CD4-positive, CD25-positive, alpha-beta regulatory T cell (primary cell): ENCODE results near the gene GCN1. TPM values are rescaled to one million over a fixed set of nuclear protein-coding genes. Genes with fewer than 3 reads are reported as not detected.
A peak's percentile ranks its signal among the peaks of the same experiment; 100 is the strongest.
"Not testable (repeated sequence)": the region's sequence is repeated elsewhere in the genome, so short reads cannot be mapped to it uniquely, and the experiment has no call there.

Source experiments
- ATAC-seq, 2 donors: fragments of 150-1000 bp; cut with Tn5 transposase; one replicate each; pipeline ENCODE4 v1.10.0; 2021; ENCODE audit warnings: low read depth in 2 of 2, moderate number of reproducible peaks in 2 of 2, moderate library complexity in 1 of 2
- DNase-seq, 3 donors: peaks; one replicate each; pipeline versions ENCODE4 v3.0.0 to v3.0.0-alpha.2; 2012 to 2022; ENCODE audit warnings: mixed read lengths in 1 of 3
- H3K27ac ChIP-seq: one replicate; pipeline ENCODE4 v1.7.0; 2013; ENCODE audit warnings: mild to moderate bottlenecking, low read length; ENCODE audit not compliant: insufficient read depth, poor library complexity, severe bottlenecking
- H3K27me3 ChIP-seq: one replicate; pipeline ENCODE4 v1.7.0; 2013; ENCODE audit warnings: low read length; ENCODE audit not compliant: control insufficient read depth, insufficient read depth
- H3K36me3 ChIP-seq: one replicate; pipeline ENCODE4 v1.7.0; 2013; ENCODE audit warnings: mild to moderate bottlenecking, low read length, moderate library complexity; ENCODE audit not compliant: control insufficient read depth, insufficient read depth
- H3K4me1 ChIP-seq: 2 replicates; pipeline ENCODE4 v1.7.0; 2013; ENCODE audit warnings: mild to moderate bottlenecking, low read length; ENCODE audit not compliant: insufficient read depth, control insufficient read depth, poor library complexity, severe bottlenecking
- H3K4me3 ChIP-seq: one replicate; pipeline ENCODE4 v1.7.0; 2013; ENCODE audit warnings: low read depth, mild to moderate bottlenecking, low read length, moderate library complexity
- H3K9me3 ChIP-seq, 2 experiments: 1 replicate in 1 of 2; 2 replicates in 1 of 2; pipeline ENCODE4 v1.7.0; 2013; ENCODE audit warnings: low read length in 2 of 2, mild to moderate bottlenecking in 1 of 2, moderate library complexity in 1 of 2; ENCODE audit not compliant: control insufficient read depth in 2 of 2
- H3K27ac Mint-ChIP-seq, 3 donors: one replicate each; pipeline ENCODE4 v1.8.0; 2020 to 2022; ENCODE audit warnings: mild to moderate bottlenecking in 3 of 3, mixed read lengths in 3 of 3, moderate library complexity in 2 of 3
- H3K27me3 Mint-ChIP-seq: one replicate; pipeline ENCODE4 v1.8.0; 2022; ENCODE audit warnings: mild to moderate bottlenecking, mixed read lengths
- H3K36me3 Mint-ChIP-seq: one replicate; pipeline ENCODE4 v1.8.0; 2020; ENCODE audit warnings: mixed read lengths
- H3K4me1 Mint-ChIP-seq, 4 donors: one replicate each; pipeline ENCODE4 v1.8.0; 2020 to 2022; ENCODE audit warnings: mixed read lengths in 4 of 4, mild to moderate bottlenecking in 1 of 4
- H3K4me3 Mint-ChIP-seq, 4 donors: one replicate each; pipeline ENCODE4 v1.8.0; 2020 to 2022; ENCODE audit warnings: mild to moderate bottlenecking in 4 of 4, mixed read lengths in 4 of 4, moderate library complexity in 3 of 4
- H3K9me3 Mint-ChIP-seq, 7 donors: one replicate each; pipeline ENCODE4 v1.8.0; 2020 to 2022; ENCODE audit warnings: mixed read lengths in 7 of 7, mild to moderate bottlenecking in 3 of 7, moderate library complexity in 2 of 7
- polyA plus RNA-seq, 4 donors: library from polyadenylated mRNA; unstranded; fragments of 300-500 nt; fragmentation: Illumina TruSeq; gene quantifications; one replicate each; pipeline ENCODE4 v1.2.3, GENCODE V29; 2021
- total RNA-seq: library from RNA; stranded (reverse); gene quantifications from one replicate; pipeline ENCODE4 v1.2.3, GENCODE V29; 2022

The GCN1 gene
- total and polyA plus RNA-seq, 5 donors from 2014 or later, result 17.0 to 115 (median 22.5) TPM

- Mint-ChIP-seq H3K4me3 (peak overlapping the region; percentile 3 to 65 (median 48)), H3K27ac (peak overlapping the region; percentile 44 to 56 (median 51)), H3K4me1 (peaks cover 18 to 57% (median 33%) of the 10 kb centered on the region in 4 donors)
- peaks cover 47% of the 10 kb centered on the region for H3K4me1 ChIP-seq
- not testable (repeated sequence) for H3K36me3 Mint-ChIP-seq, ATAC-seq, H3K9me3 ChIP-seq, DNase-seq, H3K27me3 ChIP-seq, H3K9me3 Mint-ChIP-seq, H3K27ac ChIP-seq, H3K4me3 ChIP-seq, H3K27me3 Mint-ChIP-seq
- peaks cover 38% of the 10 kb centered on the region for H3K36me3 ChIP-seq
Measured at GRCh38 chr12:120196817-120197541, 2.5 kb upstream of the GCN1 start.

DNA sequence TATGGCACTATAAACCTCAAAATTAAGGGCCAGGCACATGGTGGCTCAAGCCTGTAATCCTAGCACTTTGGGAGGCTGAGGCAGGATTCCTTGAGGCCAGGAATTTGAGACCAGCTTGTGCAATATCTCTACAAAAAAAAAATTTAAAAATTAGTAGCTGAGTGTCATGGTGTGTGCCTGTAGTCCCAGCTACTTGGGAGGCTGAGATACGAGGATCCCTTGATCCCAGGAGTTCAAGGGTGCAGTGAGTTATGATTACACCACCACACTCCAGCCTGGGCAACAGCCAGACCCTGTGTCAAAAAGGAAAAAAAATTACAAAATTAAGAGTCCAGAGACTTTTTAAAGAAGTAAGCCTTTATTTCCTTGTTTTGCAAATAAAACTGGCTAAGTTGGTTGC, 1.8 kb upstream of the GCN1 start:
- Mint-ChIP-seq H3K36me3 (peaks cover 9% of the 10 kb centered on the region), H3K27me3 (no peaks in the 10 kb centered on the region), H3K4me3 (peak overlapping the region in 2 of 4 donors; percentile 35 to 94), H3K27ac (peak overlapping the region in 2 of 3 donors; percentile 20 to 67), H3K4me1 (peaks cover 21 to 61% (median 35%) of the 10 kb centered on the region in 4 donors), H3K9me3 (peaks cover 0 to 1% (median 0%) of the 10 kb centered on the region in 7 donors)
- Histone ChIP-seq H3K4me3 (no peak overlapping the region), H3K27ac (no peak overlapping the region), H3K27me3 (no peaks in the 10 kb centered on the region), H3K9me3 (no peaks in the 10 kb centered on the region), H3K36me3 (peaks cover 39% of the 10 kb centered on the region), H3K4me1 (peaks cover 50% of the 10 kb centered on the region)
- ATAC-seq (no peak), DNase-seq (no peak)

- H3K4me1 Mint-ChIP-seq, result peaks cover 16 to 47% (median 32%) of the 10 kb centered on the region in 4 donors
- H3K4me3 Mint-ChIP-seq, result peak overlapping the region; percentile 83 to 94 (median 90)
- Histone ChIP-seq H3K4me3 (peak overlapping the region; percentile 83), H3K27me3 (no peaks in the 10 kb centered on the region), H3K36me3 (peaks cover 51% of the 10 kb centered on the region), H3K4me1 (peaks cover 35% of the 10 kb centered on the region), H3K27ac (peak overlapping the region; percentile 90), H3K9me3 (no peaks in the 10 kb centered on the region)
- peaks cover 12% of the 10 kb centered on the region for H3K36me3 Mint-ChIP-seq
- H3K27me3 Mint-ChIP-seq, result no peaks in the 10 kb centered on the region
- H3K9me3 Mint-ChIP-seq, result no peaks in the 10 kb centered on the region
- DNase-seq (no peak), ATAC-seq (peak in 1 of 2 donors; percentile 13)
- H3K27ac Mint-ChIP-seq, result peak overlapping the region; percentile 87 to 93 (median 89)
Measured at GRCh38 chr12:120194226-120194533, 335 bp downstream of the GCN1 start.

- Histone ChIP-seq H3K27ac (peak overlapping the region; percentile 5), H3K4me3 (peak overlapping the region; percentile 83), H3K4me1 (peaks cover 32% of the 10 kb centered on the region), H3K36me3 (peaks cover 50% of the 10 kb centered on the region)
- H3K27ac Mint-ChIP-seq, result peak overlapping the region in 1 of 3 donors; percentile 87
- ATAC-seq, H3K27me3 Mint-ChIP-seq, H3K9me3 ChIP-seq, DNase-seq, H3K9me3 Mint-ChIP-seq, H3K27me3 ChIP-seq: not testable (repeated sequence)
- H3K36me3 Mint-ChIP-seq, result peaks cover 13% of the 10 kb centered on the region
- peak overlapping the region; percentile 83 to 94 (median 90) for H3K4me3 Mint-ChIP-seq
- peaks cover 16 to 38% (median 24%) of the 10 kb centered on the region in 4 donors for H3K4me1 Mint-ChIP-seq
Measured at GRCh38 chr12:120193286-120193685, 1.2 kb downstream of the GCN1 start.

- DNase-seq (no peak), ATAC-seq (no peak)
- Mint-ChIP-seq H3K4me1 (peaks cover 16 to 41% (median 26%) of the 10 kb centered on the region in 4 donors), H3K36me3 (peaks cover 18% of the 10 kb centered on the region), H3K9me3 (no peaks in the 10 kb centered on the region), H3K27me3 (no peaks in the 10 kb centered on the region), H3K27ac (no peak overlapping the region), H3K4me3 (peak overlapping the region in 1 of 4 donors; percentile 66)
- H3K4me3 ChIP-seq, result no peak overlapping the region
- no peaks in the 10 kb centered on the region for H3K9me3 ChIP-seq
- H3K4me1 ChIP-seq, result peaks cover 32% of the 10 kb centered on the region
- H3K36me3 ChIP-seq, result peaks cover 50% of the 10 kb centered on the region
- no peaks in the 10 kb centered on the region for H3K27me3 ChIP-seq
- H3K27ac ChIP-seq, result no peak overlapping the region
Measured at GRCh38 chr12:120190985-120191480, 3.5 kb downstream of the GCN1 start.

- no peak overlapping the region for H3K4me3 ChIP-seq
- peak overlapping the region in 1 of 4 donors; percentile 66 for H3K4me3 Mint-ChIP-seq
- H3K9me3 Mint-ChIP-seq, result no peaks in the 10 kb centered on the region
- H3K9me3 ChIP-seq, result no peaks in the 10 kb centered on the region
- peaks cover 18% of the 10 kb centered on the region for H3K36me3 Mint-ChIP-seq
- ATAC-seq, result no peak
- no peak overlapping the region for H3K27ac Mint-ChIP-seq
- peaks cover 52% of the 10 kb centered on the region for H3K36me3 ChIP-seq
- H3K4me1 Mint-ChIP-seq, result peaks cover 17 to 39% (median 26%) of the 10 kb centered on the region in 4 donors
- H3K27me3 ChIP-seq, result no peaks in the 10 kb centered on the region
- H3K27ac ChIP-seq, result no peak overlapping the region
- H3K27me3 Mint-ChIP-seq, result no peaks in the 10 kb centered on the region
- no peak for DNase-seq
- peaks cover 29% of the 10 kb centered on the region for H3K4me1 ChIP-seq
Measured at GRCh38 chr12:120190386-120190785, 4.1 kb downstream of the GCN1 start.

- no peaks in the 10 kb centered on the region for H3K9me3 ChIP-seq
- H3K27ac ChIP-seq, result no peak overlapping the region
- H3K27me3 Mint-ChIP-seq, result no peaks in the 10 kb centered on the region
- peaks cover 80% of the 10 kb centered on the region for H3K36me3 ChIP-seq
- H3K4me1 Mint-ChIP-seq, result peaks cover 5 to 24% (median 18%) of the 10 kb centered on the region in 4 donors
- H3K9me3 Mint-ChIP-seq, result no peaks in the 10 kb centered on the region
- H3K4me1 ChIP-seq, result peaks cover 2% of the 10 kb centered on the region
- H3K4me3 Mint-ChIP-seq, result peak overlapping the region in 1 of 4 donors; percentile 32
- no peaks in the 10 kb centered on the region for H3K27me3 ChIP-seq
- no peak overlapping the region for H3K27ac Mint-ChIP-seq
- H3K4me3 ChIP-seq, result no peak overlapping the region
- no peak for DNase-seq
- ATAC-seq, result no peak
- H3K36me3 Mint-ChIP-seq, result peaks cover 38% of the 10 kb centered on the region
Measured at GRCh38 chr12:120186654-120187053, 7.9 kb downstream of the GCN1 start.
